Upper lobe of left lung (tissue), 6 donors: ENCODE measurements around the gene CHSY1. TPM values are rescaled to one million over a fixed set of nuclear protein-coding genes. Genes with fewer than 3 reads are reported as not detected.
A peak's percentile ranks its signal among the peaks of the same experiment; 100 is the strongest.

Experiments used
- ATAC-seq, 2 donors: fragments of 200-7000 bp; cut with Tn5 transposase; one replicate each; pipeline ENCODE4 v1.9.1; 2022; ENCODE audit warnings: mild to moderate bottlenecking in 2 of 2, moderate library complexity in 2 of 2; ENCODE audit not compliant: low FRiP score in 2 of 2
- DNase-seq, 2 donors: peaks; one replicate each; pipeline ENCODE4 v3.0.0-alpha.2; 2019 to 2020
- H3K27ac ChIP-seq, 4 donors: fragments of 200-600 bp; sonication (generic); one replicate each; pipeline ENCODE4 v1.5.1; 2016 to 2019
- H3K27me3 ChIP-seq, 4 donors: fragments of 200-600 bp; sonication (generic); one replicate each; pipeline ENCODE4 v1.5.1; 2017 to 2019
- H3K36me3 ChIP-seq, 4 donors: fragments of 200-600 bp; sonication (generic); one replicate each; pipeline ENCODE4 v1.5.1; 2016 to 2019
- H3K4me1 ChIP-seq, 4 donors: fragments of 200-600 bp; sonication (generic); one replicate each; pipeline ENCODE4 v1.5.1; 2018 to 2019
- H3K4me3 ChIP-seq, 4 donors: fragments of 200-600 bp; sonication (generic); one replicate each; pipeline ENCODE4 v1.5.1; 2017 to 2019; ENCODE audit warnings: mild to moderate bottlenecking in 2 of 4, moderate library complexity in 1 of 4
- H3K9me3 ChIP-seq, 4 donors: fragments of 200-600 bp; sonication (generic); one replicate each; pipeline ENCODE4 v1.5.1; 2018 to 2019
- EP300 ChIP-seq, 4 donors: sonication (generic); formaldehyde crosslinking; IDR thresholded peaks; one replicate each; pipeline ENCODE4 v1.5.1; 2017; ENCODE audit warnings: antibody characterized with exemption in 4 of 4, control low read depth in 2 of 4
- POLR2A ChIP-seq, 4 donors: fragments of 450-650 bp; IDR thresholded peaks; one replicate each; pipeline ENCODE4 v1.5.1; 2016 to 2017; ENCODE audit warnings: antibody characterized with exemption in 4 of 4, mild to moderate bottlenecking in 2 of 4
- POLR2AphosphoS5 ChIP-seq, 2 donors: sonication (generic); formaldehyde crosslinking; IDR thresholded peaks; one replicate each; pipeline ENCODE4 v1.5.1; 2017; ENCODE audit warnings: antibody characterized with exemption in 2 of 2
- WGBS, 2 donors: methylation state at CpG; one replicate each; pipeline ENCODE4 v1.1.5; 2017 to 2018; 5-methylcytosine and 5-hydroxymethylcytosine counted together
- total RNA-seq, 6 donors: library from RNA; depleted of rRNA in 4 of 6; stranded (reverse); fragments of >200 nt in 4 of 6; gene quantifications; one replicate each; pipeline versions ENCODE4 v1.1.0 to v1.2.1, GENCODE V29; 2016 to 2021
- TF ChIP-seq, protein P1 (sequence below), 6 experiments: fragments of 450-650 bp in 4 of 6; fragments of 200-600 bp in 2 of 6; sonication (generic) in 2 of 6; IDR thresholded peaks; one replicate each; pipeline ENCODE4 v1.5.1; 2016 to 2019; ENCODE audit warnings: antibody characterized with exemption in 6 of 6
- donor health status: DM: no; HTN: no; CAD: no; lungs with moderate emphysema.
- donor health status: DM: no; HTN: yes; CAD: no; lungs with severe emphysema.

The CHSY1 gene
- total RNA-seq, 6 donors from 2014 or later, result 12.4 to 38.3 (median 23.7) TPM

DNA sequence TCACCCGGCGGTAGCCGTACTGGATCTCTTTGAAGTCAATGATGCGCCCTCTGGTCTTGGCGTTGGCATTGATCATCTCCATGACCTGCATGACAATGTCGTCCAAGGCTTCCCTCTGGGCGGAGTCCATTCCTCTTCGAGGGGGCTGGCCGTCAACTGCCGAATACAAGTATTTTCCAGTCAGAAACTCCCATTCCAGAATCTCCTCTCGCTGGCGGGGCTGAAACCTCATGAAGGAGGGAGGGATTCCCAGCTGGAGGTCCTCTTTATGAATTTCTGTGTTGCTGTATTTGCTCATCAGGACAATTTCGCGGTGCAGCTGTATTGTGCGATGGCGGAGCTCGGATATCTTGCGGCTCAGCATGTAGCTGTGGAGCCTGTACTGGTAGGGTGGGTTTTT lies 73.4 kb downstream of the CHSY1 start:
- no peak overlapping the region for H3K4me3 ChIP-seq
- ATAC-seq, result no peak
- H3K27ac ChIP-seq, result peak overlapping the region in 1 of 4 donors; percentile 79
- TF ChIP-seq EP300 (IDR thresholded peaks at IDR 0.05) (no peak), POLR2A (IDR thresholded peaks at IDR 0.05) (no peak), POLR2AphosphoS5 (IDR thresholded peaks at IDR 0.05) (no peak)
- TF ChIP-seq, protein P1, sequence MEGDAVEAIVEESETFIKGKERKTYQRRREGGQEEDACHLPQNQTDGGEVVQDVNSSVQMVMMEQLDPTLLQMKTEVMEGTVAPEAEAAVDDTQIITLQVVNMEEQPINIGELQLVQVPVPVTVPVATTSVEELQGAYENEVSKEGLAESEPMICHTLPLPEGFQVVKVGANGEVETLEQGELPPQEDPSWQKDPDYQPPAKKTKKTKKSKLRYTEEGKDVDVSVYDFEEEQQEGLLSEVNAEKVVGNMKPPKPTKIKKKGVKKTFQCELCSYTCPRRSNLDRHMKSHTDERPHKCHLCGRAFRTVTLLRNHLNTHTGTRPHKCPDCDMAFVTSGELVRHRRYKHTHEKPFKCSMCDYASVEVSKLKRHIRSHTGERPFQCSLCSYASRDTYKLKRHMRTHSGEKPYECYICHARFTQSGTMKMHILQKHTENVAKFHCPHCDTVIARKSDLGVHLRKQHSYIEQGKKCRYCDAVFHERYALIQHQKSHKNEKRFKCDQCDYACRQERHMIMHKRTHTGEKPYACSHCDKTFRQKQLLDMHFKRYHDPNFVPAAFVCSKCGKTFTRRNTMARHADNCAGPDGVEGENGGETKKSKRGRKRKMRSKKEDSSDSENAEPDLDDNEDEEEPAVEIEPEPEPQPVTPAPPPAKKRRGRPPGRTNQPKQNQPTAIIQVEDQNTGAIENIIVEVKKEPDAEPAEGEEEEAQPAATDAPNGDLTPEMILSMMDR (IDR thresholded peaks at IDR 0.05), result no peak
- DNase-seq, result no peak
- 95 to 98% methylated on average over 18 of the region's 18 CpGs for WGBS, 2 donors
- H3K27me3 ChIP-seq, result no peaks in the 10 kb centered on the region
- H3K36me3 ChIP-seq, result peaks cover 2 to 32% (median 12%) of the 10 kb centered on the region in 4 donors
- H3K9me3 ChIP-seq, result peaks cover 0 to 3% (median 0%) of the 10 kb centered on the region in 4 donors
- H3K4me1 ChIP-seq, result peaks cover 36 to 67% (median 47%) of the 10 kb centered on the region in 4 donors

DNA sequence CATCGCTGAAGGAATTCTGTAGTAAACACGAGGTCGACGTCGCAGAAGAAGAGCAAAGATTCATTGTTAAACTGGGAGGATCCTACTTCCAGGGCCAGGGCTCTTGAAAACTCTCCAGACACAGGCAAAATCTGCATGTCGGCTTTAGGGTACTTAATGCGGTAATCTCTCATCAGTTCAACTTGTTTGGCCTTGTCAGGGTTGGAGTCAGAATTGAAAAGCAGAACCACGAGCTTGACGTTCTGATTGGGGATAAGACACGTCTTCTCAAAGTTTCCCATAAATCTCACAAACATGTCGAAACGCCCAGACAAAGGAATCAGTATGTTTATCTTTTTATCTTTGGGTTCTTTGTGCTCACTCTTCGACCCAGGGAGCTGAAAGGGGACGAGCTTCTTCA lies 74.0 kb downstream of the CHSY1 start:
- no peak overlapping the region for H3K4me3 ChIP-seq
- 86 to 88% methylated on average over 14 of the region's 14 CpGs for WGBS, 2 donors
- peaks cover 0 to 3% (median 0%) of the 10 kb centered on the region in 4 donors for H3K9me3 ChIP-seq
- H3K27ac ChIP-seq, result peak overlapping the region; percentile 7 to 79 (median 39)
- no peaks in the 10 kb centered on the region for H3K27me3 ChIP-seq
- H3K36me3 ChIP-seq, result peaks cover 2 to 32% (median 12%) of the 10 kb centered on the region in 4 donors
- TF ChIP-seq EP300 (IDR thresholded peaks at IDR 0.05) (no peak), POLR2A (IDR thresholded peaks at IDR 0.05) (no peak), POLR2AphosphoS5 (IDR thresholded peaks at IDR 0.05) (no peak)
- TF ChIP-seq, protein P1 (IDR thresholded peaks at IDR 0.05), result no peak
- DNase-seq (no peak), ATAC-seq (no peak)
- H3K4me1 ChIP-seq, result peaks cover 32 to 68% (median 46%) of the 10 kb centered on the region in 4 donors

DNA sequence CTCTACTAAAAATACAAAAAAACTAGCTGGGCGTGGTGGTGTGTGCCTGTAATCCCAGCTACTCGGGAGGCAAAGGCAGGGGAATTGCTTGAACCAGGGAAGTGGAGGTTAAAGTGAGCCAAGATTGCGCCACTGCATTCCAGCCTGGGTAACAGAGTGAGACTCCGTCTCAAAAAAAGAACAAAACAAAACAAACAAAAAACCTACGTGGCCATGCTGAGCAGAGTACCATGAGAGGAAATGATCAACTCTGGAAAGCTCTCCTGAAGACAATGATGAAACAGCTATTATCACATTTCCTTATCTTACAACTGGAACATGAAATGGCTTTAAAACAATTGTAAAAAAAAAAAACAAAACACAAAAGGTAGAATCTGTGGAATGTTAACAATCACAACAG lies 75.2 kb downstream of the CHSY1 start:
- Histone ChIP-seq H3K9me3 (peaks cover 0 to 3% (median 0%) of the 10 kb centered on the region in 4 donors), H3K4me3 (no peak overlapping the region), H3K27me3 (no peaks in the 10 kb centered on the region), H3K36me3 (peaks cover 2 to 32% (median 12%) of the 10 kb centered on the region in 4 donors), H3K27ac (peak overlapping the region; percentile 48 to 79 (median 72)), H3K4me1 (peaks cover 28 to 67% (median 42%) of the 10 kb centered on the region in 4 donors)
- ATAC-seq (peak in 1 of 2 donors; percentile 23), DNase-seq (peak in 1 of 2 donors; percentile 40)
- TF ChIP-seq EP300 (IDR thresholded peaks at IDR 0.05) (peak in 1 of 4 donors; percentile 44), POLR2AphosphoS5 (IDR thresholded peaks at IDR 0.05) (peak in 1 of 2 donors; percentile 28)
- TF ChIP-seq, protein P1 (IDR thresholded peaks at IDR 0.05), result no peak
- 27 to 37% methylated on average over 5 of the region's 5 CpGs for WGBS, 2 donors

DNA sequence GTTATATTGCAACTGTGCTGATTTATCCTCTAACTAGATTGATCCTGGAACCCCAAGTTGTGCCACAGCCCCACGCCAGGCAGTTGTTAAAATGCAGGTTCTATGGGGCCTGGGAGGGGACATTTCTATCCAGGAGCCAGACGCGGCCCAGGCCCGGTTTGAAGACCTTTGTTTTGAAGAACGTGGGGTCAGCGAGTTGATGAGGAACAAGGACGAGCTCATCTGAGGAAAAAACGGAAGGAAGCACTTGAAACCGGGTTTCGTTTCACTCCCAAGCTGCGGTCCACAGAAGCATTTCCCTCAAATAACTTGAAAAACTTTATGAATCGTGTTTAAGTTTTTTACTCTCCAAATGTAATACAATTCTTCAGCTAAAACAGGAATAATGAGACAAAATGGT lies 76.4 kb downstream of the CHSY1 start:
- WGBS, 2 donors, result 54 to 58% methylated on average over 12 of the region's 12 CpGs

More for the DNA sequence above, 76.4 kb downstream of the CHSY1 start:
- ATAC-seq, result peak in 1 of 2 donors; percentile 32
- peak overlapping the region; percentile 48 to 79 (median 72) for H3K27ac ChIP-seq
- peaks cover 0 to 3% (median 0%) of the 10 kb centered on the region in 4 donors for H3K9me3 ChIP-seq
- H3K36me3 ChIP-seq, result peaks cover 2 to 25% (median 12%) of the 10 kb centered on the region in 4 donors
- no peak for TF ChIP-seq POLR2AphosphoS5 (IDR thresholded peaks at IDR 0.05)
- TF ChIP-seq POLR2A (IDR thresholded peaks at IDR 0.05), result no peak
- TF ChIP-seq, protein P1 (IDR thresholded peaks at IDR 0.05), result no peak
- TF ChIP-seq EP300 (IDR thresholded peaks at IDR 0.05), result no peak
- H3K4me3 ChIP-seq, result no peak overlapping the region
- DNase-seq, result peak in 1 of 2 donors; percentile 51
- peaks cover 27 to 67% (median 49%) of the 10 kb centered on the region in 4 donors for H3K4me1 ChIP-seq
- no peaks in the 10 kb centered on the region for H3K27me3 ChIP-seq
